GM21723 (cell line): ENCODE measurements around the gene CLIC1.

Source experiments
- ATAC-seq: cut with Tn5 transposase; IDR thresholded peaks from one replicate; pipeline ENCODE4 v1.9.1; 2021; ENCODE audit warnings: mild to moderate bottlenecking, moderate library complexity; ENCODE audit not compliant: unreplicated experiment

The CLIC1 gene

DNA sequence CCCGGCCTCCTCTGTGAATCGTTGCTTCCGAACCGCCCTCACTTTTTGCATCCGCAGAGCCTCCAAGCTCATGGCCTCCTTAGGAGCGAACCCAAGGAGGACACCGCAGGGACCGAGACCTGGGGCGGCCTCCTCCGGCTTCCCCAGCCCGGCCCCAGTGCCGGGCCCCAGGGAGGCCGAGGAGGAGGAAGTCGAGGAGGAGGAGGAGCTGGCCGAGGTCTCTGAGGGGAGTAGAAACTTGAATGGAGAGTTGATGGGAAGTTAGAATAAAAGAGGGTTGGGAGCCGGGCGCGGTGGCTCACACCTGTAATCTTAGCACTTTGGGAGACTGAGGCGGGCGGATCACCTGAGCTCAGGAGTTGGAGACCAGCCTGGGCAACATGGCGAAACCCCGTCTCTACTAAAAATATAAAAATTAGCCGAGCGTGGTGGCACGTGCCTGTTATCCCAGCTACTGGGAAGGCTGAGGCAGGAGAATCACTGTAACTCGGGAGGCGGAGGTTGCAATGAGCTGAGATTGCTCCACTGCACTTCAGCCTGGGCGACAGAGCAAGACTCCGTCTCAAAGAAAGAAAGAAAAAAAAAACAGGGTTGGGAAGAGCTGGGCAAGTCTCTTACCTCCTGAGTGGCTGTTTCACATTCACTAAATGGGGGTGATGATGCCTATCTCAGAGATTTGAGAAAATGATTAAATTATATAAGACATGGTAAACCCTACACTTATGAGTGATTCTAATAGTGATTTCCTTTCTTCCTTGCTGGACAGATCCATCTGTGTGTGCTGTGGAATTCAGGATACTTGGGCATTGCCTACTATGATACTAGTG lies 4.3 kb upstream of the CLIC1 start:
- ATAC-seq = peak; percentile 8

- ATAC-seq = peak; percentile 64
These were observed 3.5 kb upstream of the CLIC1 start, which contains the start of gene MSH5 for GRCh38 chr6:31739639-31740396. Gene MSH5 (plus strand): TSS chr6:31740005. CDS start chr6:31740467, 462 bp downstream.

DNA sequence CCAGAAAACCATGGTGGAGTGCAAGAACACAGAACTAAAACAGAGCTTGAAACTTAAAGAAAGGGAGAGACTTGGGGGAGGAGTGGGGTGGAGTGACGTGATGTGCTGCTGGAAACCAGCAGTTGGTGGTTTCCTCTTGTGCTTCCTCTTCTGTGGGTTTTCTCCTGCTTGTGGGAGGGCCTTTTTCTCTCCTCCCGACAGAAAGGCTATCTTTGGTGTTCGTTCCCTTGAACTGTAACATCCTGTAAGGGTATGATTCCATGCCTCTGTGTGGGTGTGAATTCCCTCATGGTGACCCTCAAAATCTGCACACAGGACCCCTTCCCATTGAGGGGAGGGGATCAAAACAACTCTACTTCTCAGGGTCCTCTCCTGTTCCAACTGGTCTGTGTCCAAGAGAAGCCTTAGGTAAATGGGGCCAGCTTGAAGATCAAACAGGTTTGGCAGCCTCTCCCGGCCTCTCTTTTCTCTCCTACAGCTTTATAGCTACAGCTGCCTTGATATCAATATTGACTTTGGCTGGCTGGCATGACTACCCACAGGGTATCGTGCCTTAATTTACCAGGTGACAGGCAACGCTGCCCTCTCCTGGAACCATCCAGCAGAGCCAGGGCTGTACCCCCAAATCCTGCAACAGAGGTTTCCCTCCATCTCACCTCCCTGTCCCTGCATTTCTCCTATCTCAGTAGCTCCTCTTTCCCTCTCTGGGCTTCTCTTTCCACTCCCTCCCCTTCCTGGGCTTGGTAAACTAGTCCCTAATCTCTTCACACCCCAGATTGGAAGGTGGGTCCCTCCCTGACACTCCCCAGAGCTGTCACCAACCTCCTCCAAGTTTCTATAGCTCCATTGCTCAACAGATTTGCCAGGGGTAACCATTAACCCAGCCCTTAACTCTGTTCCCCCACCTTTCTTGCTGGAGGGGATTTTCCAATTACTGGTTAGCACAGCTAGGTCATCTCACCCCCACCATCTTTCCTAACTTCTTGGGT lies 2.0 kb upstream of the CLIC1 start:
- peak; percentile 24 for ATAC-seq

- ATAC-seq = no peak
These were observed 1.1 kb upstream of the CLIC1 start for GRCh38 chr6:31737315-31737990.

GRCh38 chr6:31736768-31737314 lies 511 bp upstream of the CLIC1 start:
- no peak for ATAC-seq

GRCh38 chr6:31734821-31735406 lies 1.4 kb downstream of the CLIC1 start:
- peak; percentile 28 for ATAC-seq

- no peak for ATAC-seq
These were observed 2.0 kb downstream of the CLIC1 start for GRCh38 chr6:31734247-31734820.

DNA sequence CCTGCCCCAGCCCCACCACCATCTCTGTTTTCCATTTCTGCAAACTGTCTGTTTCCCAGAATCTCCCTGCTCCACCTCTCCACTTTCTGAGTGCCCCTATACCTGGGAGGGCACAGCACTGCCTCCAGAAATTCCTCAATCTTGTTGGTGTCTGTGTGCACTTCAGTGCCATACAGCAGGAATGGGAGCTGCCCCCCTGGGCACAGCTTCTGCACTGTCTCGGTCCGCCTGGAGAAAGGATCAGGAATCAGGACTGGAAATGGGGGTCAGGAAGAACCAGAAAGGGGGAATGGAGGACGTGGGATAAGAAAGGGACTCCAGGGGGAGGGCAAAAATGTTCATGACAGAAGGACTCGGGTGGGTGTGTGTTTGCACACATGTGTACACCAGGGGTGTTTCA lies 2.6 kb downstream of the CLIC1 start:
- ATAC-seq = no peak

DNA sequence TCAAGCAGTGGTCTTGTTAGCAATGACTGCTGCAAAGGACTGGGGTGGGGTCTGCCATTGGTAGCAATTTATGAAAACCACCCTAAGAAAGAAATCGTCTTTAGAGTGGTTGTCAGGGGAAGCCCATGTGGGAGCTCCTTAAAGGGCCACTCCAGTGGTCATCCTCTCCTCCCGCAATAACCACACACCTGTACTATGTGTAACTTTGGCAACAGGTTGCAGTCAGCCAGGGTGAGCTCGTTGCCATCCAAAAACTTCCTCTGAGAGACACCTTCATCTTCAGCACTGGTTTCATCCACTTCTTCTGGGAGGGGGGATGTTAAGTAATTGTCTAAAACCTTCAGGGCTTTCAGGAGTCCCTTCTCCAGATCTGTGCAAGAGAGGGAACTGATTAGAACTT lies 4.3 kb downstream of the CLIC1 start:
- ATAC-seq = no peak

GRCh38 chr6:31730631-31731086 lies 5.7 kb downstream of the CLIC1 start:
- no peak for ATAC-seq

GRCh38 chr6:31729979-31730630 lies 6.2 kb downstream of the CLIC1 start:
- ATAC-seq = peak; percentile 44

- ATAC-seq = peak; percentile 58
These were observed 6.8 kb downstream of the CLIC1 start for GRCh38 chr6:31729515-31729978.

GRCh38 chr6:31728767-31729514 lies 7.4 kb downstream of the CLIC1 start, which contains the start of gene DDAH2:
Gene DDAH2 (minus strand): TSS chr6:31729299. CDS start chr6:31729161, 138 bp downstream.
- ATAC-seq = no peak

DNA sequence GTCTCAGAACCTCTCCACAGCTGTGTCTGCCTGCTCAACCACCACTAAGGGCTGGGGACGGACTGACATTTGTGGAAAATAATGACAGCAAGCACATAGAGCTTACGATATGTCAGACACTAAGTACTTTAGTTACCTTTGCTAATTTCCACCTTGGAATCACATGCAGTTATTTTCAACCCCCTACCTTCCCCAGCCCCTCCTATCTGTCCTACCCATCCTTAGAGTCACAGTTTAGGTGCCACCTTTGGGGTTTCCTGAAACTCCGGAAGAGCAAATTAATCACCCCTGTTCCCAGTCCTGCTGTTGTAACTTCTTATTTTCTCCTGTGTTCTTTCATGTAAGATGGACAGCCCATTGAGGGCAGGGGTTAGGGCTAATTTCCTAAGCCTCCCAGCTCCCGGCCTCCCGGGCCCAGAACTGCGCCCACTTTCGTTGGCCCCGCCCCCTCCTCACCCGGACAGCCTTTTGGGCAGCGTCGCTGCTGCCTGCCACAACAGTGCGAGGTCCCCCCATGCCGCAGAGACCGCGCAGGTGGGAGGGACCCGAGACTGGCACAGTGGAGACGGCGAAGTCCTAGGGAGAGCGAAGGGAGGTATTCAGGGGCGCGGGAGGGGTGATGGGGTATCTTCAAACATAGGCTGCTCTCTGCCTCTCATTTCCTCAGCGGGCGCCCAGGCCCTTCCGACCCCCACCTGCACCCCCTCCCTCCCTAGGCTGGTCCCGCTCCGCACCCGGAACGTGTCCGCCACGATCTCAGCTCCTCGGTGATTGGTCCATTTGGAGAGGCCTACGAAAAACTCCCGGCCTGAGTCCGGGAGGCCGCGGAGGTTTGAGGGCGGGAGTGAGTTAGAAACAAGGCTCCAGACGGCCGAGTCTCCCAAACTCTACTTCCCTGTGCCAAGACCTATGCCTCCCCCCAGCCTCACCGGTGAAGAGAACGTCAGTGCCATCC lies 8.3 kb downstream of the CLIC1 start:
- ATAC-seq = no peak

DNA sequence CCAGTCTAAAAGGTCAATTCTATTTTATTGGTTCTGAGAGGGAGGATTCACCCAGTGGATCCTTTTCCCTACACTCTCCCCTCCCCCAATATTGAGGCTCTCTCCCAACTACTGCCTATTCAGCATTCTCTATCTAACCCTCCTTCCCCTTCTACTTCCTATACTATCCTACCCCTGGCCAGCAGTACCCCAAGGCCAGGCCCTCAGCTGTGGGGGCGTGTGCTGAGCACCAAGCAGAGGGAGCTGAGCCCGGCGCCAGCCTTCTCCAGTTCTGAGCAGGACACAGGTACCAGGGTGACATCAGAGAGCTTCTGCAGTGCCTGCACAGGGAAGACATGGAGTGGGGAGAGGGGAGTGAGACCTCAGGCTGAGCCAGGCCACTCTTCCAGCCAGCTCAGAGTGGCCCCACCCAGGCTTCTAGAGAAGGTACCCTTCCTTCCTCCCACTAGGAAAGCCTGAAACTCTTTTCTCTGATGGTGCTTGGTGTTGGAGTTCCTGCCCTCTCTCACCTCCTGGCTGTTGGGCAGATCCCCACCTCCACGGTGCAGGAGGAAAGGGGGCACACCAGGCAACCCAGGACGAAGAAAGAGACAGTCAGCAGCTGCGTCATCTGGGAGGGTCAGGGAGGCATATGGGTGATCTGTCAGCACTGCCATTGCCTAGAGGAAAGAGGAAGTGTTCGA lies 9.2 kb downstream of the CLIC1 start:
- no peak for ATAC-seq
